B cell (primary cell): Measurements from ENCODE around the gene PCBP3.

Source experiments
- CTCF ChIP-seq: fragments of 200-600 bp; IDR thresholded peaks from one replicate; pipeline ENCODE4 v1.8.0; 2022; ENCODE audit warnings: antibody characterized with exemption, mild to moderate bottlenecking
- EZH2 ChIP-seq: IDR thresholded peaks from 2 replicates; pipeline ENCODE4 v1.6.1; 2012; ENCODE audit warnings: borderline replicate concordance, low read depth, mild to moderate bottlenecking, moderate library complexity, low read length; ENCODE audit not compliant: insufficient read depth, poor library complexity, severe bottlenecking

GRCh38 chr21:45792682-45793383 lies 149.3 kb downstream of the PCBP3 start:
- TF ChIP-seq CTCF: no peak
- TF ChIP-seq EZH2: no peak
